ENCODE results near the gene GIMAP6. TPM values are rescaled to one million over a fixed set of nuclear protein-coding genes. Genes with fewer than 3 reads are reported as not detected.
"Not testable (repeated sequence)": the region's sequence is repeated elsewhere in the genome, so short reads cannot be mapped to it uniquely, and the experiment has no call there.

Gene GIMAP6
- total and polyA plus RNA-seq, 2 of the 13 experiments (the other 11 are each of a cell fraction or from before 2014, with no cell fraction given), result not detected

DNA sequence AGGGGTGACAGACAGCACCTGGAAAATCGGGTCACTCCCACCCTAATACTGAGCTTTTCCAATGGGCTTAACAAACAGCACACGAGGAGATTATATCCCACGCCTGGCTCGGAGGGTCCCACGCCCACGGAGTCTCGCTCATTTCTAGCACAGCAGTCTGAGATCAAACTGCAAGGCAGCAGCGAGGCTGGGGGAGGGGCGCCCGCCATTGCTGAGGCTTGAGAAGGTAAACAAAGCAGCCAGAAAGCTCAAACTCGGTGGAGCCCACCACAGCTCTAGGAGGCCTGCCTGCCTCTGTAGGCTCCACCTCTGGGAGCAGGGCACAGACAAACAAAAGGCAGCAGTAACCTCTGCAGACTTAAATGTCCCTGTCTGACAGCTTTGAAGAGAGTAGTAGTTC lies 46.4 kb upstream of the GIMAP6 start:
- BruUV-seq (replicated peaks); H3K9me3 ChIP-seq (ENCODE audit: low read length); FAIRE-seq; DNase-seq (ENCODE audit: low spot score); ATAC-seq; H3K27ac ChIP-seq (ENCODE audit: extremely low read length, insufficient read depth, low read length); CTCF ChIA-PET (ENCODE audit: low intra/inter-chr PET ratio, low total read pairs); intact Hi-C loops (cut with micrococcal nuclease; ENCODE audit: unreplicated experiment); H3K4me1 ChIP-seq (ENCODE audit: insufficient read depth, low read length); H2AFZ ChIP-seq (ENCODE audit: low read length); H3K36me3 ChIP-seq (replicated peaks in 1 of 2; ENCODE audit: control insufficient read depth in 1 of 2, insufficient read depth in 2 of 2, low read length in 2 of 2); in situ Hi-C loops (cut with HindIII; ENCODE audit: extremely low pct_ligation_motif_present, low pct_unique_long_range_greater_than_20kb); H3K79me2 ChIP-seq (ENCODE audit: insufficient read depth, low read length); H3K4me3 ChIP-seq (replicated peaks in 1 of 3; ENCODE audit: insufficient read depth in 1 of 3, low read depth in 2 of 3, low read length in 3 of 3); H3K9ac ChIP-seq (ENCODE audit: insufficient read depth, low read depth, low read length); H3K27me3 ChIP-seq (ENCODE audit: control insufficient read depth in 1 of 2, insufficient read depth in 2 of 2, low read length in 2 of 2); H4K20me1 ChIP-seq (ENCODE audit: insufficient read depth, low read length); H3K4me2 ChIP-seq (ENCODE audit: low read depth, low read length); POLR2A ChIA-PET: not testable (repeated sequence)
- 40% methylated on average over 9 of the region's 11 CpGs for WGBS (ENCODE audit: low lambda C conversion rate)

- H3K9ac ChIP-seq (ENCODE audit: insufficient read depth, low read depth, low read length); H3K36me3 ChIP-seq (replicated peaks in 1 of 2; ENCODE audit: control insufficient read depth in 1 of 2, insufficient read depth in 2 of 2, low read length in 2 of 2); FAIRE-seq; H2AFZ ChIP-seq (ENCODE audit: low read length); ATAC-seq; H4K20me1 ChIP-seq (ENCODE audit: insufficient read depth, low read length); H3K4me1 ChIP-seq (ENCODE audit: insufficient read depth, low read length); H3K4me3 ChIP-seq (replicated peaks in 1 of 3; ENCODE audit: insufficient read depth in 1 of 3, low read depth in 2 of 3, low read length in 3 of 3); H3K27ac ChIP-seq (ENCODE audit: extremely low read length, insufficient read depth, low read length); BruUV-seq (replicated peaks); H3K79me2 ChIP-seq (ENCODE audit: insufficient read depth, low read length); H3K9me3 ChIP-seq (ENCODE audit: low read length); H3K27me3 ChIP-seq (ENCODE audit: control insufficient read depth in 1 of 2, insufficient read depth in 2 of 2, low read length in 2 of 2); in situ Hi-C loops (cut with HindIII; ENCODE audit: extremely low pct_ligation_motif_present, low pct_unique_long_range_greater_than_20kb); H3K4me2 ChIP-seq (ENCODE audit: low read depth, low read length); DNase-seq (ENCODE audit: low spot score); CTCF ChIA-PET (ENCODE audit: low intra/inter-chr PET ratio, low total read pairs); POLR2A ChIA-PET; intact Hi-C loops (cut with micrococcal nuclease; ENCODE audit: unreplicated experiment): not testable (repeated sequence)
- WGBS (ENCODE audit: low lambda C conversion rate), result 42% methylated on average over 3 of the region's 3 CpGs
Observed at GRCh38 chr7:150676854-150677253, 44.7 kb upstream of the GIMAP6 start.

DNA sequence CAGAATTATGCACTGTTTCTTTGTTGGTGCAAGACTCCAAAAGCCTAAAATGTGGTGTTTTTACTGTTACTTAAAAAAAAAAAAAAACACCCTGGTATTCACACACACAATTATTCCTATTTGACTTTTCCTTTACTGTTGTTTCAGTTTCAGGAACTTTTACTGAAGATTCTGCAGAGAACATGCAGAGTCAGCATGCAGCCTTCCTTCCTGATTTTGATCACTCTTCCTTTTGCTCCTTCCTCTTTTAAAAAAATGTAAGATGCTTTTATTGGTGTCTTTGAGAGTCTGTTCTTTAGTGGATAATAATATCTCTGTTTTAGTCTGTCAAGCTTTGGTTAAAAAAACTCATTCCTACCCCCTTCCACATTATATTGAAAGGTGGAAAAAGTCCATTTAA lies 44.1 kb upstream of the GIMAP6 start:
- TF ChIP-seq MAFK (conservative IDR thresholded peaks at IDR 0.05 in 1 of 2, IDR thresholded peaks at IDR 0.05 in 1 of 2; ENCODE audit: low read length in 2 of 2), result 0 out of 4 replicates have a peak, but pooled peaks of 1 of the 2 experiments have one; percentile 16
- DNase-seq (ENCODE audit: low spot score); H3K27ac ChIP-seq (ENCODE audit: extremely low read length, insufficient read depth, low read length); H3K4me3 ChIP-seq (replicated peaks in 1 of 3; ENCODE audit: insufficient read depth in 1 of 3, low read depth in 2 of 3, low read length in 3 of 3); H3K9me3 ChIP-seq (ENCODE audit: low read length); H3K9ac ChIP-seq (ENCODE audit: insufficient read depth, low read depth, low read length); in situ Hi-C loops (cut with HindIII; ENCODE audit: extremely low pct_ligation_motif_present, low pct_unique_long_range_greater_than_20kb); H3K4me2 ChIP-seq (ENCODE audit: low read depth, low read length); FAIRE-seq; H2AFZ ChIP-seq (ENCODE audit: low read length); intact Hi-C loops (cut with micrococcal nuclease; ENCODE audit: unreplicated experiment); H3K79me2 ChIP-seq (ENCODE audit: insufficient read depth, low read length); BruUV-seq (replicated peaks); H3K36me3 ChIP-seq (replicated peaks in 1 of 2; ENCODE audit: control insufficient read depth in 1 of 2, insufficient read depth in 2 of 2, low read length in 2 of 2); H3K27me3 ChIP-seq (ENCODE audit: control insufficient read depth in 1 of 2, insufficient read depth in 2 of 2, low read length in 2 of 2); POLR2A ChIA-PET; H3K4me1 ChIP-seq (ENCODE audit: insufficient read depth, low read length); CTCF ChIA-PET (ENCODE audit: low intra/inter-chr PET ratio, low total read pairs); H4K20me1 ChIP-seq (ENCODE audit: insufficient read depth, low read length); ATAC-seq: not testable (repeated sequence)
